Retinal pigment epithelial cell (primary cell): ENCODE data around the gene GEMIN5.
"Not testable (repeated sequence)": the region's sequence is repeated elsewhere in the genome, so short reads cannot be mapped to it uniquely, and the experiment has no call there.

Experiments
- DNase-seq: peaks from one replicate; pipeline ENCODE4 v3.0.0-alpha.2; 2010; ENCODE audit warnings: low read depth
- H3K4me3 ChIP-seq: 2 replicates; pipeline ENCODE4 v1.5.1; 2011; ENCODE audit warnings: mild to moderate bottlenecking, low read length, control low read depth, moderate library complexity
- TF ChIP-seq, protein P1 (sequence below): conservative IDR thresholded peaks from 2 replicates; pipeline ENCODE4 v1.5.1; 2011; ENCODE audit warnings: low read depth, low read length, control low read depth, inconsistent platforms

Gene GEMIN5

GRCh38 chr5:154916874-154917273 lies 21.1 kb downstream of the GEMIN5 start:
- no peak overlapping the region for H3K4me3 ChIP-seq
- TF ChIP-seq, protein P1, sequence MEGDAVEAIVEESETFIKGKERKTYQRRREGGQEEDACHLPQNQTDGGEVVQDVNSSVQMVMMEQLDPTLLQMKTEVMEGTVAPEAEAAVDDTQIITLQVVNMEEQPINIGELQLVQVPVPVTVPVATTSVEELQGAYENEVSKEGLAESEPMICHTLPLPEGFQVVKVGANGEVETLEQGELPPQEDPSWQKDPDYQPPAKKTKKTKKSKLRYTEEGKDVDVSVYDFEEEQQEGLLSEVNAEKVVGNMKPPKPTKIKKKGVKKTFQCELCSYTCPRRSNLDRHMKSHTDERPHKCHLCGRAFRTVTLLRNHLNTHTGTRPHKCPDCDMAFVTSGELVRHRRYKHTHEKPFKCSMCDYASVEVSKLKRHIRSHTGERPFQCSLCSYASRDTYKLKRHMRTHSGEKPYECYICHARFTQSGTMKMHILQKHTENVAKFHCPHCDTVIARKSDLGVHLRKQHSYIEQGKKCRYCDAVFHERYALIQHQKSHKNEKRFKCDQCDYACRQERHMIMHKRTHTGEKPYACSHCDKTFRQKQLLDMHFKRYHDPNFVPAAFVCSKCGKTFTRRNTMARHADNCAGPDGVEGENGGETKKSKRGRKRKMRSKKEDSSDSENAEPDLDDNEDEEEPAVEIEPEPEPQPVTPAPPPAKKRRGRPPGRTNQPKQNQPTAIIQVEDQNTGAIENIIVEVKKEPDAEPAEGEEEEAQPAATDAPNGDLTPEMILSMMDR: no peak
- no peak for DNase-seq

DNA sequence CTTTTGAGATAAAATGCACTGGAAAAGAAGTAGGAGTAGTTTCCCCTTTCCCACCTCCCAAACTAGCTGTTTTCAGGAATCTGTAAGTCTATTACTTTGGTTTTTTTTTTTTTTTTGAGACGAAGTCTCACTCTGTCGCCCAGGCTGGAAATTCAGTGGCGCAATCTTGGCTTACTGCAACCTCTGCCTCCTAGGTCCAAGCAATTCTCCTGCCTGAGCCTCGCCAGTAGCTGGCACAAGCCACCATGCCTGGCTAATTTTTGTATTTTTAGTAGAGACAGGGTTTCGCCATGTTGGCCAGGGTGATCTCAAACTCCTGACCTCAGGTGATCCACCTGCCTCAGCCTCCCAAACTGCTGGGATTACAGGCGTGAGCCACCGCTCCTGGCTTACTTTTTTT lies 32.4 kb downstream of the GEMIN5 start:
- not testable (repeated sequence) for DNase-seq, H3K4me3 ChIP-seq

DNA sequence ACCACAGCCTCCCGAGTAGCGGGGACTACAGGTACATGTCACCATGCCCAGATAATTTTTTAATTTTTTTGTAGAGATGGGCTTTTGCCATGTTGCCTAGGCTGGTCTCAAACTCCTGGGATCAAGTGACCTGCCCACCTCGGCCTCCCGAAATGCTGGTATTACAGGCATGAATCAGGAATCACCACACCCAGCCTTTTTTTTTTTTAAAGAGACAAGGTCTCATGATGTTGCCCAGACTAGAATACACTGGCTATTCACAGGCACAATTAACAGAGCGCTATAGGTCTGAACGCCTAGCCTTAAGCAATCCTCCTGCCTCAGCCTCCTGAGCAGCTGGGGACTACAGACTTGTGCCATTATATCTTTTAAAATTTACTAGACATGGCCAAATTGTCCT lies 36.1 kb downstream of the GEMIN5 start:
- no peak overlapping the region for H3K4me3 ChIP-seq
- TF ChIP-seq, protein P1: no peak
- DNase-seq: no peak

GRCh38 chr5:154901276-154901675 lies 36.7 kb downstream of the GEMIN5 start:
- DNase-seq: no peak
- no peak overlapping the region for H3K4me3 ChIP-seq
- TF ChIP-seq, protein P1: no peak

- H3K4me3 ChIP-seq: no peak overlapping the region
- TF ChIP-seq, protein P1: no peak
- no peak for DNase-seq
These were observed 37.9 kb downstream of the GEMIN5 start for GRCh38 chr5:154900066-154900465.

- no peak overlapping the region for H3K4me3 ChIP-seq
- TF ChIP-seq, protein P1: no peak
- DNase-seq: no peak
These were observed 38.7 kb downstream of the GEMIN5 start for GRCh38 chr5:154899151-154899816.

DNA sequence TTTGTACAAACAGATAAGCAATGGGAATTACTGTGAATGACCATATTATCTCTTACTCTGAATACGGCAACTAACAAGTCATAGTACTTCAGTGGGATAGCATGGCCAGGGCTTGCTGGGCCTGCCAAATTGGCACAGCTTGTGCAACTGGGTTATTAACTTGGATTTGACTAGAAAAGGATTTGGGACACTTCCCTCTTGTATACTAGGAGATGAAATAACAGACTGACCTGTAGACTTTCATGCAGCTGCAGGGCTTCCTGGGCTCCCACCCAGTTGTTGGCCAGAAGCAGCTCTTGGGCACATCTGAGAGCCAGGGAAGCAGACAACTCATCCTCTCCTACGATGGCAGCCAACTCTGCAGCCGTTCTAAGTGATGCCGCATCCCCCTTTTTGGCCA lies 39.8 kb downstream of the GEMIN5 start:
- no peak for DNase-seq
- TF ChIP-seq, protein P1: no peak
- no peak overlapping the region for H3K4me3 ChIP-seq

DNA sequence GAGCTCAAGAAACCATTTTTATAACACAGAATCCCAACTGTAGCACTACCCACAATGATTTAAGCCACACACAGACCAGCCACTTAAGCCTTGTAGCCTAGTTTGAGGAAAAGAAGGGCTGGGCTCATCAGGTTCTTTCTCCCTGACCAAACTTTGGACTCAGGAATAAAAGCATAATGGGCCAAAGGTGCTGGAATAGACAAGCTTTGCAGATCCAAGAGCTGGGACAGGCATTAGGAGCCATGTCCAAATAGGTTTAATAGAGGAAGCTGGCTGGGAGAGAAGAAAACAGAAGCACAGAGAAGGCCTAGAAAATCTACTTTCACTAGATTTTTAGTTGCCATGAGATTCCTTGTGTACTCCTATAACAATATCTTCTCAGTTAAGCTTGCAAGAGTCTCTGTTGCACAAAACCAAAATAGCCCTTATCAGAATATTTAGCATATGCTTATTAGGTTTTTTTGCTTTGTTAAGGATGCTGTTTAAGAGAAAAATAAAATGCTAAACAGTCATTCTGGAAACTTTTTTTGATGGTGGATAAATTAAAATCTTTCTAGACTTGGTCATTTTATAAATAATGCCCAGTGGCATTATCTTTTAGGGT lies 41.3 kb downstream of the GEMIN5 start:
- no peak for DNase-seq
- TF ChIP-seq, protein P1: no peak

More for the DNA sequence above, 41.3 kb downstream of the GEMIN5 start:
- no peak overlapping the region for H3K4me3 ChIP-seq
